NCI-H446 treated with DMSO at 0.1 percent for 48 hours (cell line): ENCODE data around the gene RSPH10B.
"Not testable (repeated sequence)": the region's sequence is repeated elsewhere in the genome, so short reads cannot be mapped to it uniquely, and the experiment has no call there.

Experiments used
- DNase-seq: peaks from one replicate; lab custom pipeline; 2025; lab: John Stamatoyannopoulos, UW

RSPH10B gene

GRCh38 chr7:5970347-5970911, at the start of gene RSPH10B:
TSS of gene RSPH10B (minus strand) at chr7:5970689. CDS start at chr7:5967116, 3,573 bp downstream.
- not testable (repeated sequence) for DNase-seq

DNA sequence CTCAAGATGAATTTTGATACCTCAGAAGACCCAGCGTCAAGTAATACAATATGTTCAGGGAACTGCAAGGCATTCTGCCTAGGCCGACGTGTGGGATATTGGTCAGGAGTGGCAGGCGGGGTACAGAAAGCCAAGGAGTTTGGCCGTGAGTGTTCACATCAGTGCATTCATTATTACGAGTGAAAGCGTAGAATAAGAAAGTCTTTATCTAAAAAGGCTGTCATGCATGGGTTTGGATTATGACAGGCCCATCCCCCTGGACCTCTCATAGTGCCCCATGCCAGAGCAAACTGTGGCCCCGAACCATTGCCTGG, 46.1 kb upstream of the RSPH10B start:
- no peak for DNase-seq

DNA sequence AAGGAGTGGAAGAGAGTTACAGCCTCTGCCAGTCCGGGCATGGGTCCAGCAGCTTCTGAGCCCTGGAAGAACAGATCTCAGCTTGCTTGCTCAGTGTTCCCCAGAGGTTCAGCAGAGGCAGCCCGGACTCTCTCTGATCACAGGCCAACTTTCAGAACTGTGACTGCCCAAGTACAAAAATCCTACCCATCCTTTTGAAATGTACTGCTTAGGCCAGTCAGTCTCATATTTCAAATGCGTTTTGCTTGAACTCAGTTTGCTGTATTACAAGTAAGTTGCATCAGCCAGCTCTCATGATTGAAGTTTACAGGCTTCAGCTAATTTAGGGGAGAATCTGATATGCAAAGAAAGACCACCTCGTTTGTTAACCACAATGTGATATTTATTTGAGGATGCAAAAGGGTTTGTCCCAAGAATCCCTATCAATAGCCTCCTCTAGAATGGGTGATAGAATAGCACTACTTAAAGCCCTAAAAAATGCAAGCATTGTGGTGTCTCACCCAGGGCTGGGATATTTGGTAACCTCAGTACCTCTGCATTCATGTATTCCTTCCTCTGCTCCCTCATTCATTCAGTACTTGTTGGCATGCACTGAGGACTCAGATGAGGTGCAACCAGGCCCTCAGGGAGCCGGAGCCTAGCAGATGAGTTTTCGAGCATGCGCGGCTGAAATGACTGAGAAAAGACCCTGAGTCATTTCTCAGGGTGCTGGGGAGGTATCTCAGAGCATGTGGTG, 45.6 kb upstream of the RSPH10B start:
- DNase-seq: peak; percentile 82

DNA sequence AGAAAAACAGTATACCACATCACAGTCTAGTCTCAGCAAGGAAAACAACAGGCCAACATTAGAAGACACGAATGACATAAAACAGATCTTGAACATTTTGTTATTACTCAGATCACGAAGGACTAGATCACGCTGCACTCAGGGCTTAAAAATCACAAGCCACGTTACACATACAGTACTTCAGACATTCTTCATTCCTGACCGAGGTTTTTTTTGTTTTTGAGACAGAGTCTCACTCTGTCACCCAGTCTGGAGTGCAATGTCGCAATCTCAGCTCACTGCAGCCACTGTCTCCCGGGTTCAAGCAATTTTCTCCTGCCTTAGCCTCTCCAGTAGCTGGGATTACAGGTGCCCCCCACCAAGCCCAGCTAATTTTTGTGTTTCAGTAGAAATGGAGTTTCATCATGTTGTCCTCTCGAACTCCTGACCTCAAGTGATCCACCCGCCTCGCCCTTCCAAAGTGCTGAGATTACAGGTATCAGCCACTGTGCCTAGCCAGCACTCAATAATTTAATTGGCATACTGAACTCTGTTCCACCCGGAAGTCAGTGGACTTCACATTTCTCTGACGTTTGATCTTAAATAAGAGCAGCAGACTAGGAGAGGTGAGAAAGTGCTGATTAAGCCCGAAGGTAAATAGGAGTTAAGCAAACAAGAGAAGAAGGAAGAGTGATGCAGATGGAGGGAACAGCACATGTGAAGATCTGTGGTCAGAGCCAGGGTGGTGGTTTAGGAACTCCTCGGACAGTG, 42.0 kb upstream of the RSPH10B start:
- DNase-seq: no peak

GRCh38 chr7:6011541-6011940, 41.1 kb upstream of the RSPH10B start:
- DNase-seq: no peak

GRCh38 chr7:6010370-6010769, 39.9 kb upstream of the RSPH10B start:
- DNase-seq: not testable (repeated sequence)

DNA sequence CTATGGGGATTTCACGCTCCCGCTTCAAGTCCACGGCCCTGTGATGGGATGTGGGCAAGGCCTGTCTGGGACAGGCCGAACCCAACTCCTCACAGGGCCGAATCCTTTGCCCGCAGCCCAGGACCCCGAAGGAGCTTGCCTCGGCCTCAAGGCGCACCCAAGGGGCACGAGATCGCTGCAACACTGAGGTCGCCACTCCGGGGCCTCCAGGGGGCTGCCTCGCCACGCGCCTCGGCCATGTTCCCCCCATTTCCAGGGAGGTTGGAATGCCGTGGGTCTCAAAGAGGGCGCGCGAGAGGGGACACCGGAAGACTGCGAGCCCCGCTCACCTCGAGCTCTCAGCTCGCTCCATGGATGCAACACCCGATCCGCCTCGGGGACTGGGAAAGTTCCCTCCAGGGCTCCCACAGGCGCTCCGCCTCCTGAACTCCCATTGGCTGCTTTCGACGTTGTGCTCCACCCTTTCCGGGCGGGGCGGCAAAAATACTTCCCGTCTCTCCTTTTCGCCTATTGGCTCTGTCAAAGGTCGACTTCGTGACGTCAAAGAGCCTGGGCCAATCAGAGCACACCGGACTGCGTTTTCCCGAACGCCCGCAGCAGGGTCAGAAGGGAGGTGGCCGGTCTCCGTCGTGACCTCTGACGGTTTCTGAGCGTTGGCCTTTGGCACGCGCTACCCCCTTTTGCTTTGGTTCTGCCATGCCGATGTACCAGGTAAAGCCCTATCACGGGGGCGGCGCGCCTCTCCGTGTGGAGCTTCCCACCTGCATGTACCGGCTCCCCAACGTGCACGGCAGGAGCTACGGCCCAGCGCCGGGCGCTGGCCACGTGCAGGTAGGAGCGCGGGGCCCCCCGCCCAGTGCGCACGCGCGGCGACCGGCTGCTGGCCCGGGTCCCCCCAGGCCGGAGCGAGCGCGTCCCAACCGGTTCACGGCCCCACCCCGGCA, 38.5 kb upstream of the RSPH10B start, which contains the start of the genes AIMP2 and PMS2:
TSS of gene AIMP2 (plus strand) at position 605 of the 944 bp plus-strand sequence. CDS start at position 697, 92 bp downstream.
TSS of gene PMS2 (minus strand) at position 382 of the 944 bp plus-strand sequence. CDS start at position 352, 30 bp downstream.
- peak; percentile 96 for DNase-seq

DNA sequence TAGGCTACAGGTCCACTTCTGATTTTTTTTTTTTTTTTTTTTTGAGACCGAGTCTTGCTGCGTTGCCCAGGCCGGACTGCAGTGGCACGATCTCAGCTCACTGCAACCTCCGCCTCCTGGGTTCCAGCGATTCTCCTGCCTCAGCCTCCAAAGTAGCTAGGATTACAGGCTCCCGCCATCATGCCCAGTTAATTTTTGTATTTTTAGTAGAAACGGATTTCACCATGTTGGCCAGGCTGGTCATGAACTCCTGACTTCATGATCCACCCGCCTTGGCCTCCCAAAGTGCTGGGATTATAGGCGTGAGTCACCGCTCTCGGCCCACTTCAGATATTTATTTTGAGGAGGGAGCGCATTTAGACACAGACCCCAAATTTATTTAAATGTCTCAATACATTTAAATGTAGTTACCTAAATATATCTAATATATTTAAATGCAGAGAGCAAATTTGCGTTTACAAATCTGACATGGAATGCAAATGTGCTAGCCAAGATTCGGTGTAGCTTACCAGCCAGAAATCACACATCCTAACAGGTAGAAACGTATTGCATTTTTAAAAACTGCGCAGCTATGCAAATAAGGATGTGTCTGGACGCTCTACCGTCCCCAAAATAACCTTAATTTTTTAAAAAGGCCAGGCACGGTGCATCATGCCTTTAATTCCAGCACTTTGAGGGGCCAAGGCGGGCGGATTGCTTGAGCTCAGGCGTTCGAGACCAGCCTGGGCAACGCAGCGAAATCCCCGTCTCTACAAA, 37.5 kb upstream of the RSPH10B start:
- DNase-seq: not testable (repeated sequence)

DNA sequence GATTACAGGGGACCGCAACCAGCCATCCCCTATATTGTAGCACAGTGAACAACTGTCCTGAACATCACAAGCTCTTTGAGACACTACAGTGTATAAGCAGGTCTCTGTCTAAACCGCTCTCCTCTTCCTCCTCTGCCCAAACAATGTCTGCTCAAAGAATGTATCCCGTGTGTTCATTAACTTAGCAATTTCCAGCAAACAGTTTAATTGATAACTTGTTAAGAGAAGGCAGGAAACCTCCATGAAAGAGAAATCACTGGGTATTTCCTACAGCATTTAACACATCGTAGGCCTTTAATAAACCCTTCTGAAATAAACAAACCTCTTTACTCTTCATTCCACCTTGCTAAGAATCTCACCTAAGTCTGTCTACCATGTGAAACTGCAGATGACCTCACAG, 36.9 kb upstream of the RSPH10B start:
- no peak for DNase-seq

DNA sequence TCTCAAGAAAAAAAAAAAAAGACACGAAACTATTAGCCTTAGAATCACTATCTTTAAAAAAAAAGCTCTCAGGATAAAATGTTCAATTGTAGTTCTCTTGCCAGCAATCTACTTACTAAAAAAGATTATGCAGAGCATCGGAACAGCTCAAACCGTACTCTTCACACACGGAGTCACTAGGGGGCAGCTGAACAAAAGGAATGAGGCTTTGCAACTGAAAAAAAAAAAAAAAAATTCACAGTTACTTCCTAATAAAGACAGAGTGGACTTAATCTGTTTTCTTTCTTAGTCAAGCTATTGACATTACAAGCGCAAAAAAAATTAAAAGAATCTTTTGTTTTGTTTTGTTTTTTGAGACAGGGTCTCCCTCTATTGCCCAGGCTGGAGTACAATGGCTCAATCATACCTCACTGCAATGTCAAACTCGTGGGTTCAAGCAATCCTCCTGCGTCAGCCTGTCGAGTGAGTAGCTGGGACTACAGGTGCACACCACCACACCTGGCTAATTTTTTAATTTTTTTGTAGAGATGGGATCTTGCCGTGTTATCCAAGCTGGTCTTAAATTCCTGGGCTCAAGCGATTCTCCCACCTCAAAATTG, 26.8 kb upstream of the RSPH10B start:
- DNase-seq: peak; percentile 8

- DNase-seq: not testable (repeated sequence)
These were observed 16.6 kb upstream of the RSPH10B start for GRCh38 chr7:5987061-5987460.

GRCh38 chr7:5979680-5980314, 9.3 kb upstream of the RSPH10B start:
- DNase-seq: not testable (repeated sequence)

DNA sequence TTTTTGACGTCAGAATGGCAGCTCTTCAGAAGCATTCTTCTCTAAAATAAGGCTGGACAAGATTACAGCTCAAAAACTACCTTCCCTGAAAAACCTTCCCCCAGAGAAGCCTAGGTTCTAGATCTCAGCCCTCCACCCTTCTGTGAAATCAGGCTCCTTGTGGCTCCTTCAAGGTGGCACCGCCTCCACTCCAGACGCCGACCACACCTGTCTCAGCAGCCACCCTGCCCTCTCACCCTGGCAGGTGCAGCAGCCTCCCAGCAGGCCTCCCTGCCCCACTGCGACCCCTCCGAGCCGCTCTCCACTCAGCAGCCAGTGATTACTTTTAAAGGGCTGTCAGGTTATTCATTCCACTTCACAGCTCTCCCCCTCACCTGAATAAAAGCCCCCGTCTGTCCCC, 3.1 kb upstream of the RSPH10B start:
- DNase-seq: not testable (repeated sequence)

GRCh38 chr7:5963810-5964209, 6.7 kb downstream of the RSPH10B start:
- DNase-seq: not testable (repeated sequence)

- DNase-seq: not testable (repeated sequence)
These were observed 7.3 kb downstream of the RSPH10B start for GRCh38 chr7:5963205-5963604.

DNA sequence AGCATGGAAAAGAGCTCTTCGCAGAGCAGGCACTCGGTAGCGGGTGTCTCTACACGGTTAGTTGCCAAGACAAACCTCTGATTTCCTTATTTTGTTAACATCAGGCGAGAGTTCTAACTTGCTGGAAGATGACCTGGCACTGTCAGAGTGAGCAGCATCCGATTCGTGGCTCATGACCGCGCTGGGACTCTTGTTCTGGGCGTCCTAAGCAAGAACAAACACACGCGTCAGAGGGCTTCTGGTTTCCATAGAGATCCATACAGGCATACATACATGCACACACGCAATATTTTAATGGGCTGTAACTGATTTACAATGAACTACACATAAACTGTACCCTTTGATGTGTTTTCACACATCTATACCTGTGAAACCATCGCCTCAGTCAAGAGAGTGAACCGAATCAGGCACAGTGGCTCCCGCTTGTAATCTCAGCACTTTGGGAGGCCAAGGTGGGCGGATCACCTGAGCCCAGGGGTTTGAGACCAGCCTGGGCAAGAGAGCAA, 35.5 kb downstream of the RSPH10B start:
- not testable (repeated sequence) for DNase-seq

GRCh38 chr7:5931905-5932644, 38.4 kb downstream of the RSPH10B start:
- DNase-seq: not testable (repeated sequence)

GRCh38 chr7:5931250-5931649, 39.2 kb downstream of the RSPH10B start:
- not testable (repeated sequence) for DNase-seq

GRCh38 chr7:5930290-5930689, 40.2 kb downstream of the RSPH10B start:
- not testable (repeated sequence) for DNase-seq
